ENCODE measurements around the gene ICAM1.
"Not testable (repeated sequence)": the region's sequence is repeated elsewhere in the genome, so short reads cannot be mapped to it uniquely, and the experiment has no call there.

Gene ICAM1

GRCh38 chr19:10241826-10242449, 29.0 kb upstream of the ICAM1 start:
- not testable (repeated sequence) for DNase-seq

- DNase-seq, result no peak
These were observed 27.3 kb upstream of the ICAM1 start for GRCh38 chr19:10243606-10244005.

GRCh38 chr19:10245189-10245939, 25.6 kb upstream of the ICAM1 start:
- DNase-seq, result no peak

GRCh38 chr19:10246511-10246910, 24.4 kb upstream of the ICAM1 start:
- no peak for DNase-seq

- DNase-seq, result peak; percentile 100
These were observed 18.9 kb upstream of the ICAM1 start, which contains the start of gene MRPL4 for GRCh38 chr19:10251792-10252694. Gene MRPL4 (plus strand): TSS chr19:10252214. CDS start chr19:10252254, 40 bp downstream.

GRCh38 chr19:10252707-10253106, 18.2 kb upstream of the ICAM1 start:
- no peak for DNase-seq

- DNase-seq, result no peak
These were observed 16.7 kb upstream of the ICAM1 start for GRCh38 chr19:10254244-10254643.

GRCh38 chr19:10255358-10255757, 15.6 kb upstream of the ICAM1 start:
- DNase-seq, result no peak

- DNase-seq, result no peak
These were observed 14.4 kb upstream of the ICAM1 start for GRCh38 chr19:10256551-10256950.

GRCh38 chr19:10256970-10257615, 13.8 kb upstream of the ICAM1 start:
- DNase-seq, result no peak

GRCh38 chr19:10258080-10258710, 12.7 kb upstream of the ICAM1 start:
- DNase-seq, result no peak

GRCh38 chr19:10259162-10259905, 11.6 kb upstream of the ICAM1 start:
- DNase-seq, result peak; percentile 59

- DNase-seq, result no peak
These were observed 10.8 kb upstream of the ICAM1 start for GRCh38 chr19:10260141-10260584.

GRCh38 chr19:10262771-10263170, 8.1 kb upstream of the ICAM1 start:
- DNase-seq, result no peak

GRCh38 chr19:10266706-10267105, 4.2 kb upstream of the ICAM1 start:
- no peak for DNase-seq

- no peak for DNase-seq
These were observed 2.8 kb upstream of the ICAM1 start for GRCh38 chr19:10268071-10268470.

GRCh38 chr19:10269333-10270179, 1.4 kb upstream of the ICAM1 start:
- peak; percentile 79 for DNase-seq

GRCh38 chr19:10270180-10270615, 722 bp upstream of the ICAM1 start:
- peak; percentile 42 for DNase-seq

GRCh38 chr19:10271543-10272086, 695 bp downstream of the ICAM1 start:
- peak; percentile 22 for DNase-seq

- DNase-seq, result no peak
These were observed 3.7 kb downstream of the ICAM1 start for GRCh38 chr19:10274589-10274988.
